GM19240 (cell line): ENCODE measurements around the gene TPST1.
"Not testable (repeated sequence)": the region's sequence is repeated elsewhere in the genome, so short reads cannot be mapped to it uniquely, and the experiment has no call there.

Experiments used
- DNase-seq: peaks from one replicate; pipeline ENCODE4 v3.0.0; 2011; ENCODE audit warnings: low spot score; ENCODE audit not compliant: insufficient read length

Gene TPST1

DNA sequence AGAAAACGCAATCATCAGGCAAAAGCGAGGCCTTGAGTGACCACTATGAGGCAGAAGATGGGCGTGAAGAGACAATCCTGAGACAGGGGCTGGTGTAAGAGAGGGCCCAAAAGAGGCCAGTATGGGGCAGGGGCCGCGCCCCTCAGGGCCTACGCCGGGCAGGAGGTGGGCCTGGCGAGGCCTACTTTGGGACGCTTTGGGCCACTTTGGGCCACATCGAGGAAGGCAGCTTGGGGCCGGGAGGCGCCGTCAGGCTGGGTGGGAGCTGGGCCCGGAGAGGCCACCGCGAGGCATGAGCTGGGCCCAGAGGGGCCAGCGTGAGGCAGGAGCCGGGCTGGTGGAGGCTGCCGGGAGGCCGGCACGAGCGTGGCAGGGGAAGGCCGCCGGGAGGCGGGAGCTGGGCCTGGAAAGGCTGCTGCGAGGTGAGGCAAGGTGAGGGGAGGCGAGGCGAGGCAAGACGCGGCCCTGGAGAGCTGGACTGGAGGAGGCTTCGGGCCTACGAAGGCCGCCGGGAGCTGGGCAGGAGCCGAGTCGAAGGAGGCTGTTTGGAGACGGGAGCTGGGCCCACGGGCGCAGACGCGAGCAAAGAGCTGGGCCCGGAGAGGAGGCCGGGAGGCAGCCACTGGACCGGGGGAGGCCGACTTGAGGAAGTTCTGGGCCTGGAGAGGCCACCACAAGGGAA lies 171.3 kb downstream of the TPST1 start:
- no peak for DNase-seq

DNA sequence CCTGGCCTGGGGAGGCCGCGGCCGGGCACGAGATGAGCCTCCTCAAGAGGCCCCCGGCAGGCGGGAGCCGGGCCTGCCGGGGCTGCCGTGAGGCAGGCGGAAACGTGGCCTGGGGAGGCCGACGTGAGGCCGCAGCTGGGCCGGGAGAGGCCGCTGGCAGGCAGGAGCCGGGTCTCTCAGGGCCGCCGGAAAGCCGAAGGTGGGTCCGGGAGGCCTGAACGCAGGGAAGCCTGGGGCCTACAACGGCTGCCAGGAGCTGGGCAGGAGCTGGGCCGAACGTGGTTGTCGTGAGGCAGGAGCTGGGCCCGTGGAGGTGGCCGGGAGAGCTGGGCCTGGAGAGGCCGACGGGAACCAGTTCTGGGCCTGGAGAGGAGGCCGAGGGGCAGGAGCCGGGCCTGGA lies 171.9 kb downstream of the TPST1 start:
- DNase-seq = no peak

GRCh38 chr7:66377714-66378113 lies 172.6 kb downstream of the TPST1 start:
- DNase-seq = no peak

- DNase-seq = no peak
Observed at GRCh38 chr7:66379542-66380160, 174.5 kb downstream of the TPST1 start.

GRCh38 chr7:66380272-66380888 lies 175.2 kb downstream of the TPST1 start:
- DNase-seq = no peak

DNA sequence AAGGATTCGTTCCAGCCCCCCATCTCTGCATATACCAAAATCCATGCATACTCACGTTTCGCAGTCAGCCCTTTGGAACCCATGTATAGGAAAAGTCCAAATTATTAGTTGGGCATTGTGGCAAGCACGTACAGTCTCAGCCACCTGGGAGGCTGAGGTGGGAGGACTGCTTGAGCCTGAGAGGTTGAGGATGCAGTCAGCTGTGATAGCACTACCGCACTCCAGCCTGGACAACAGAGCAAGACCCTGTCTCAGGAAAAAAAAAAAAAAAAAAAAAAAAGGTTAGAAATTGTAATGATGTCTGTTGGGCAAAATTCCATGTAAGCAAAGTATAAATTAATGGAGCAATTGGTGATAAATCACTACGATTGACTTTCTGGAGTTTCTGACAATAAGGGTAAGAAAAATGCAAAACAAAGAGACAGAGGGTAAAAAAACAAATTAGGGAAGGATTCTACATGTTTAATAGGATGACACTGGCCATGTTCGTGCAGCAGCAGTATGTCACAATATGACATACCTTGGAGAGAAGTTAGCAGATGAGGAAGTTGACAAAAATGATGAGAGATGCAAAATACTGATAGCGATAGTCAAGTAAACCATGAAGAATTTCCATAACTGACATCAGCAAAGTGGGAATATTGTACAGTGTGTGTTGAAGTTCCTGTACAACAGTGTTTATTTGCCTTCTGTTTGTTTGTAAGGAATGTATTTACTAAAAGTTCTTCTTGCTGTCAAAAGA lies 177.2 kb downstream of the TPST1 start:
- DNase-seq = not testable (repeated sequence)

GRCh38 chr7:66385191-66385905 lies 180.2 kb downstream of the TPST1 start:
- not testable (repeated sequence) for DNase-seq

GRCh38 chr7:66395128-66395571 lies 190.0 kb downstream of the TPST1 start:
- DNase-seq = not testable (repeated sequence)

DNA sequence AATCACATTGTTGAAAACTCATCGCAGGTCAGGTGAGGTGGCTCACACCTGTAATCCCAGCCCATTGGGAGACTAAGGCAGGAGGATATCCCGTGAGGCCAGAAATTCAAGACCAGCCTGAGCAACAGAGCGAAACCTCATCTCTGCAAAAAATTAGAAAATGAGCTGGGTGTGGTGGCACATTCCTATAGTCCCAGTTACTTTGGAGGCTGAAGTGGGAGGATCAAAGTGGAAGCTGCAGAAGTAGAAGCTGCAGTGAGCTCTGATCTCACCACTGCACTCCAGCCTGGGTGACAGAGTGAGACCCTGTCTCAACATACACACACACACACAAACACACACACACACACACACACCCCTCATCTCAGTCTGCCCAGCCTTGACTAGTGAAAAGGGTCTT lies 190.9 kb downstream of the TPST1 start:
- not testable (repeated sequence) for DNase-seq

- not testable (repeated sequence) for DNase-seq
Observed at GRCh38 chr7:66398841-66399240, 193.7 kb downstream of the TPST1 start.

- no peak for DNase-seq
Observed at GRCh38 chr7:66399566-66399965, 194.4 kb downstream of the TPST1 start.

DNA sequence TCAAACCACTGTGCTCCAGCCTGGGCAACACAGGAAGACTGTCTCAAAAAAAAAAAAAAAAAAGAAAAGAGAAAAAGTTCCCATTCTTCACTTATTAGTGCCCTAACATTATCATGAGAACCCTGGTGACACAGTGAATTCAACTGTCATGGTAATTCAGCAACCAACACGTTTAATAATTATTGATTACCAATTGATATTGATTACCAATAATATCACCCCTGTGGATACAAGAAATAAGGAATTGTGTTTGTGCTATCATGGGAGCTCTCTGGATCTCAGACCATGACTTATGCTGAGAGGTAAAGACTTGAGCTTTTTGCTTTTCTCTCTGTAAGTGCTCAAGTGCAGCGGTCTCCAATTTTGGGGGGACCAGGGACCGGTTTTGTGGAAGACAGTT lies 195.3 kb downstream of the TPST1 start:
- no peak for DNase-seq

DNA sequence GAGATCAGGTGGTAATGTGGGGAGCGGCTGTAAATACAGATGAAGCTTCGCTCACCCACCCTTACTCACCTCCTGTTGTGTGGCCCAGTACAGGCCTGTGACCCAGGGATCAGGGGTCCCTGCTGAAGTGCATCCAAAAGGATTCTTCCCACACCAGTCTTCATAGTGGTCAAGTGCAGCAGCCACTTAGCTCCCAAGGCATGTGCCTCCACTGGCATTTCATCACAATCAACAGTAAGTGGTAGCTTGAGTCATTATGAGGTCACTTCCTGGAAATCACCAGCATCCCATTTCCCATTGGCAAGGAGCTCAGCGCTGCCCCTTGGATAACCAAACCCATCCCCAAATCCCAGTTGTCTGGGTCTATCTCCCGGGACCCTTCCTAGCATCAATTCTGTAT lies 196.0 kb downstream of the TPST1 start:
- not testable (repeated sequence) for DNase-seq

GRCh38 chr7:66401932-66402331 lies 196.8 kb downstream of the TPST1 start:
- not testable (repeated sequence) for DNase-seq

GRCh38 chr7:66403564-66403963 lies 198.4 kb downstream of the TPST1 start:
- no peak for DNase-seq

DNA sequence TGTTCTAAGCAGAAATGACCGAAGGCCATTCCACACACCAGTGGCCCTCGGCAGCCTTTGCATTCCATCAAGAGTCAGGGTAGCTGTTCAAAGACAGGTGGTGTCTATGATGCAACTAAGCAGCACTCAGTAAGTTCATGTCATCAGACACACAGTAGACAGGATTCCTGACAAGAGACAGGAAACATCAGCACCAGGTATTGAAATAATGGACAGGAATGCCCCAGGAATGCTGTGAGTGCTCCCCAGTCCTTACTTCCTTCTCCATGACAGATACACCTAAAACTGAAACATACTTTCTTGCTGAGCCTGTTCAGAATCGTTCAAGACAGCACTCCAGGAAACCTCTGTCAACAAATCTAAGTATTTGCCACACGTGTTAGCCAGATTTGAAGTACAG lies 204.4 kb downstream of the TPST1 start:
- DNase-seq = no peak
